Measurements from ENCODE around the gene FAM168A. TPM values are rescaled to one million over a fixed set of nuclear protein-coding genes. Genes with fewer than 3 reads are reported as not detected.

FAM168A gene
- total RNA-seq, 1 donor from 2014 or later = 21.2 TPM

DNA sequence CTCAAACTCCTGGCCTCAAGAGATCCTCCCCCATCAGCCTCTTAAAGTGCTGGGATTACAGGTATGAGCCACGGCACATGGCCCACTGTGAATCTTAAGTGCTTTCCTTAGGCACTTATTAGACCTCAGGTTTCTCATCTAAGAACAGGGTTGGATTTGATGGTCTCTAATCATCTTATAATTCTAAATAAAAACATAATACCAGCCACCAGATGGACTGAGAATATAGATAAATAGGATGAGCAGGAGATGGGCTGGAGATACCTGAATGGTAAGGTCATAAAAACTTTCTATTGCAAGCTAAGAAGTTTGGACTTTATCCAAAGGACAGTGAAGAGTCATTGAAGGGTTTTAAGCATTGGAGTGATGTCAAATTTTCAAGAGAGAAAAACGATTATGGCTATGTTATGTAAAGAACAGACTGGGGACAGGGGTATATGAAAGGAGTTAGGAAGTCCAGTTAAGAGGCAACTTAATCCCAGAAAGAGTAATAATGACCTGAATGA lies 136.5 kb downstream of the FAM168A start:
- no peak for DNase-seq (ENCODE audit: low spot score)
- TF ChIP-seq, protein P1, sequence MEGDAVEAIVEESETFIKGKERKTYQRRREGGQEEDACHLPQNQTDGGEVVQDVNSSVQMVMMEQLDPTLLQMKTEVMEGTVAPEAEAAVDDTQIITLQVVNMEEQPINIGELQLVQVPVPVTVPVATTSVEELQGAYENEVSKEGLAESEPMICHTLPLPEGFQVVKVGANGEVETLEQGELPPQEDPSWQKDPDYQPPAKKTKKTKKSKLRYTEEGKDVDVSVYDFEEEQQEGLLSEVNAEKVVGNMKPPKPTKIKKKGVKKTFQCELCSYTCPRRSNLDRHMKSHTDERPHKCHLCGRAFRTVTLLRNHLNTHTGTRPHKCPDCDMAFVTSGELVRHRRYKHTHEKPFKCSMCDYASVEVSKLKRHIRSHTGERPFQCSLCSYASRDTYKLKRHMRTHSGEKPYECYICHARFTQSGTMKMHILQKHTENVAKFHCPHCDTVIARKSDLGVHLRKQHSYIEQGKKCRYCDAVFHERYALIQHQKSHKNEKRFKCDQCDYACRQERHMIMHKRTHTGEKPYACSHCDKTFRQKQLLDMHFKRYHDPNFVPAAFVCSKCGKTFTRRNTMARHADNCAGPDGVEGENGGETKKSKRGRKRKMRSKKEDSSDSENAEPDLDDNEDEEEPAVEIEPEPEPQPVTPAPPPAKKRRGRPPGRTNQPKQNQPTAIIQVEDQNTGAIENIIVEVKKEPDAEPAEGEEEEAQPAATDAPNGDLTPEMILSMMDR (IDR thresholded peaks at IDR 0.05; ENCODE audit: unreplicated experiment) = no peak
- Mint-ChIP-seq H3K27me3 (ENCODE audit: unreplicated experiment) (no peaks in the 10 kb centered on the region), H3K4me1 (ENCODE audit: unreplicated experiment) (no peaks in the 10 kb centered on the region), H3K36me3 (ENCODE audit: low read depth, unreplicated experiment) (no peaks in the 10 kb centered on the region), H3K9me3 (ENCODE audit: unreplicated experiment) (no peaks in the 10 kb centered on the region), H3K27ac (ENCODE audit: unreplicated experiment) (no peak overlapping the region), H3K4me3 (ENCODE audit: unreplicated experiment) (no peak overlapping the region)

- H3K4me3 Mint-ChIP-seq (ENCODE audit: unreplicated experiment) = no peak overlapping the region
- no peak overlapping the region for H3K27ac Mint-ChIP-seq (ENCODE audit: unreplicated experiment)
- no peaks in the 10 kb centered on the region for H3K36me3 Mint-ChIP-seq (ENCODE audit: low read depth, unreplicated experiment)
Observed at GRCh38 chr11:73458201-73458600, 139.7 kb downstream of the FAM168A start.

GRCh38 chr11:73454987-73455386 lies 142.9 kb downstream of the FAM168A start:
- H3K27ac Mint-ChIP-seq (ENCODE audit: unreplicated experiment) = no peak overlapping the region
- no peaks in the 10 kb centered on the region for H3K9me3 Mint-ChIP-seq (ENCODE audit: unreplicated experiment)
- no peaks in the 10 kb centered on the region for H3K27me3 Mint-ChIP-seq (ENCODE audit: unreplicated experiment)
- no peak overlapping the region for H3K4me3 Mint-ChIP-seq (ENCODE audit: unreplicated experiment)
- no peak for DNase-seq (ENCODE audit: low spot score)
- H3K4me1 Mint-ChIP-seq (ENCODE audit: unreplicated experiment) = no peaks in the 10 kb centered on the region
- TF ChIP-seq, protein P1 (IDR thresholded peaks at IDR 0.05; ENCODE audit: unreplicated experiment) = no peak
- H3K36me3 Mint-ChIP-seq (ENCODE audit: low read depth, unreplicated experiment) = no peaks in the 10 kb centered on the region

More at GRCh38 chr11:73458201-73458600, 139.7 kb downstream of the FAM168A start:
- Mint-ChIP-seq H3K27me3 (ENCODE audit: unreplicated experiment) (no peaks in the 10 kb centered on the region), H3K4me1 (ENCODE audit: unreplicated experiment) (no peaks in the 10 kb centered on the region), H3K9me3 (ENCODE audit: unreplicated experiment) (no peaks in the 10 kb centered on the region)
- DNase-seq (ENCODE audit: low spot score) = no peak
- TF ChIP-seq, protein P1 (IDR thresholded peaks at IDR 0.05; ENCODE audit: unreplicated experiment) = no peak

GRCh38 chr11:73453562-73453961 lies 144.3 kb downstream of the FAM168A start:
- no peaks in the 10 kb centered on the region for H3K27me3 Mint-ChIP-seq (ENCODE audit: unreplicated experiment)
- TF ChIP-seq, protein P1 (IDR thresholded peaks at IDR 0.05; ENCODE audit: unreplicated experiment) = no peak
- no peak for DNase-seq (ENCODE audit: low spot score)
- no peaks in the 10 kb centered on the region for H3K4me1 Mint-ChIP-seq (ENCODE audit: unreplicated experiment)
- H3K4me3 Mint-ChIP-seq (ENCODE audit: unreplicated experiment) = no peak overlapping the region
- H3K36me3 Mint-ChIP-seq (ENCODE audit: low read depth, unreplicated experiment) = no peaks in the 10 kb centered on the region
- no peak overlapping the region for H3K27ac Mint-ChIP-seq (ENCODE audit: unreplicated experiment)
- no peaks in the 10 kb centered on the region for H3K9me3 Mint-ChIP-seq (ENCODE audit: unreplicated experiment)

GRCh38 chr11:73452726-73453125 lies 145.2 kb downstream of the FAM168A start:
- Mint-ChIP-seq H3K36me3 (ENCODE audit: low read depth, unreplicated experiment) (no peaks in the 10 kb centered on the region), H3K4me1 (ENCODE audit: unreplicated experiment) (no peaks in the 10 kb centered on the region), H3K4me3 (ENCODE audit: unreplicated experiment) (no peak overlapping the region), H3K27me3 (ENCODE audit: unreplicated experiment) (no peaks in the 10 kb centered on the region), H3K27ac (ENCODE audit: unreplicated experiment) (no peak overlapping the region), H3K9me3 (ENCODE audit: unreplicated experiment) (no peaks in the 10 kb centered on the region)
- DNase-seq (ENCODE audit: low spot score) = no peak
- TF ChIP-seq, protein P1 (IDR thresholded peaks at IDR 0.05; ENCODE audit: unreplicated experiment) = no peak

Measured in endothelial cell (in vitro differentiated cells).